Stimulated activated naive CD8-positive, alpha-beta T cell treated with anti-CD3 and anti-CD28 coated beads, Interleukin-15, amount 100 ng/mL, for 72 hours (primary cell): ENCODE results near the gene OR6F1.

Experiments
- ATAC-seq: fragments of 150-1000 bp; cut with Tn5 transposase; 2 replicates; pipeline ENCODE4 v1.10.0; 2021; ENCODE audit warnings: mild to moderate bottlenecking, moderate library complexity
- DNase-seq, 2 donors: peaks; one replicate each; pipeline ENCODE4 v3.0.0; 2021 to 2022
- H3K27ac Mint-ChIP-seq, 2 donors: one replicate each; pipeline ENCODE4 v1.8.0; 2022; ENCODE audit warnings: mild to moderate bottlenecking in 2 of 2, mixed read lengths in 2 of 2, moderate library complexity in 2 of 2
- H3K27me3 Mint-ChIP-seq: one replicate; pipeline ENCODE4 v1.8.0; 2022; ENCODE audit warnings: mixed read lengths
- H3K4me1 Mint-ChIP-seq: one replicate; pipeline ENCODE4 v1.8.0; 2022; ENCODE audit warnings: mild to moderate bottlenecking, mixed read lengths
- H3K4me3 Mint-ChIP-seq, 2 donors: one replicate each; pipeline ENCODE4 v1.8.0; 2022; ENCODE audit warnings: mild to moderate bottlenecking in 2 of 2, mixed read lengths in 2 of 2, moderate library complexity in 1 of 2
- H3K9me3 Mint-ChIP-seq, 2 donors: one replicate each; pipeline ENCODE4 v1.8.0; 2022; ENCODE audit warnings: mixed read lengths in 2 of 2

The OR6F1 gene

DNA sequence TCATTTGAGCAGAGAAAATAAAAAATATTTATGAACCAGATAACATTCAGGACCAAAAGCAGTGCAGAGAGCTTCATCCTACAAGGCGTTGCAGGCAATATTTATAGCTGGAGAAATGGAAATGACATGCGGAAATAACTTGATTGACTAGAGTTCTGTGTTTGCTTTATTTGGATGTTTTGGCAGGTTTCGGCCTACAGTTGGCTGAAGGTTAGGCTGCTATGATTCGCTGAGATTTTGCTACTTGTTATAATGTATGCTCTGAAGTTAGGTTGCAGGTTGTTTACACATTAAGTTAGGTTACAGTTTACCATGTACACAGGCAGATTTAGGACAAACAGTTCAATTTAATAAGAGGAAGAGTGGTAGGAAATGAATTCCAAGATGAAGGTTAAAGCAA is 36.3 kb downstream of the OR6F1 start:
- no peaks in the 10 kb centered on the region for H3K9me3 Mint-ChIP-seq
- no peak overlapping the region for H3K4me3 Mint-ChIP-seq
- H3K27ac Mint-ChIP-seq = no peak overlapping the region
- no peaks in the 10 kb centered on the region for H3K4me1 Mint-ChIP-seq
- ATAC-seq (no peak), DNase-seq (no peak)
- H3K27me3 Mint-ChIP-seq = no peaks in the 10 kb centered on the region

DNA sequence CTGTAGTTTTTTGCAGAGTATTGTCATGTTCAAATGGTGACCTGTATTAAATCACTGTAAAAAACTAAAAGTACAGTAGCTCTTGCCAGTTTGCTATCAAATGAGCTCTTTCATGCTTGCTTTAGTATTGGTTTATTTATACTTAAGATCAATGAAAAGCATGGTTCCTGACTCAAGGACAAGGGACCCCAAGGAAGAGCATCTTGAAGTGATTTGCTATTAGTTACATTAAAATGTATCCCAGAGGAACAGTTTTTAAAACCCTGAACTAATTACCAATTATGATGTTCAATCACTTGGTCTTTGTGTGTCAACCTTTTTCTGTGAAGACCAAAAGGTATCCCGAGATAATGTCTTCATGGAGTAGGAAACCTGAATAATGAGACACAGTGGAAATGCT is 36.8 kb downstream of the OR6F1 start, which contains the start of gene OR13G1:
Gene OR13G1, minus strand, starts transcription at position 101 of the 400 bp plus-strand sequence. CDS start 6,698 bp downstream, outside the sequence.
- no peak for ATAC-seq
- no peak for DNase-seq
- no peaks in the 10 kb centered on the region for H3K4me1 Mint-ChIP-seq
- no peaks in the 10 kb centered on the region for H3K9me3 Mint-ChIP-seq
- no peaks in the 10 kb centered on the region for H3K27me3 Mint-ChIP-seq
- H3K27ac Mint-ChIP-seq = no peak within 1 kb of the TSS
- no peak within 1 kb of the TSS for H3K4me3 Mint-ChIP-seq

DNA sequence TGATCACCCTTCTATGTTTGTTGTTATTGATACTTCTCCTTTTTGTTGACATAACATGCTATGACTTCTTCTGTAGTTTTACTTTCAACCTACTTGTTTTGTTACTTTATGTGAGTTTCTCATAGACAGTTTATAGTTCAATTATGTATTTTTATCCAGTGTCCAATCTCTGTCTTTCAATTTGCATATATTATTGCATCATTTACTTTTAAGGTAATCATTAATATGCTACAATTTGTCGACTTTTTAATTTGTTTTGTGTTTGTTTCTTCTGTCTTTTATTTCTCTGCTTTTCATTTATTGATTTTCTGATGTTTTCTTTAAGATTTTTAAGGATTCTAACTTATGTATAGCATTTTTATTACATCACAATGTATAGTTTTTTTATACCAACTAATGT is 47.2 kb downstream of the OR6F1 start:
- H3K9me3 Mint-ChIP-seq = peaks cover 6% of the 10 kb centered on the region in 2 donors
- DNase-seq = no peak

More for the DNA sequence above, 47.2 kb downstream of the OR6F1 start:
- Mint-ChIP-seq H3K4me3 (no peak overlapping the region), H3K4me1 (no peaks in the 10 kb centered on the region), H3K27ac (no peak overlapping the region), H3K27me3 (no peaks in the 10 kb centered on the region)
- ATAC-seq = no peak
